Adrenal gland (tissue), 12 donors: Measurements from ENCODE around the gene SEMA5A. TPM values are rescaled to one million over a fixed set of nuclear protein-coding genes. Genes with fewer than 3 reads are reported as not detected.

Source experiments
- DNase-seq, 7 donors: peaks; one replicate each; pipeline ENCODE4 v3.0.0-alpha.2; 2019 to 2020
- H3K27ac ChIP-seq, 5 donors: fragments of 200-600 bp; sonication (generic) in 4 of 5; 1 replicate in 3 of 5; 2 replicates in 2 of 5; pipeline versions ENCODE4 v1.5.1 to v1.8.0; 2016 to 2020; ENCODE audit warnings: mild to moderate bottlenecking in 1 of 5
- H3K27me3 ChIP-seq: fragments of 200-600 bp; 2 replicates; pipeline ENCODE4 v1.8.0; 2021
- H3K36me3 ChIP-seq, 2 donors: fragments of 200-600 bp; replicated peaks in 1 of 2; 1 replicate in 1 of 2; 2 replicates in 1 of 2; pipeline versions ENCODE4 v1.5.1 to v1.8.0; 2018 to 2022
- H3K4me1 ChIP-seq, 2 donors: fragments of 200-600 bp; replicated peaks in 1 of 2; 1 replicate in 1 of 2; 2 replicates in 1 of 2; pipeline versions ENCODE4 v1.5.1 to v1.8.0; 2018 to 2021
- H3K4me3 ChIP-seq, 4 donors: fragments of 200-600 bp; sonication (generic) in 3 of 4; one replicate each; pipeline ENCODE4 v1.5.1; 2016 to 2018
- H3K9me3 ChIP-seq, 3 donors: fragments of 200-600 bp; sonication (generic) in 1 of 3; replicated peaks in 1 of 3; 1 replicate in 2 of 3; 2 replicates in 1 of 3; pipeline versions ENCODE4 v1.5.1 to v1.8.0; 2016 to 2021
- POLR2A ChIP-seq, 2 donors: fragments of 450-650 bp; IDR thresholded peaks; one replicate each; pipeline ENCODE4 v1.6.1; 2017; ENCODE audit warnings: antibody characterized with exemption in 2 of 2, mild to moderate bottlenecking in 2 of 2, moderate library complexity in 1 of 2
- WGBS, 4 donors: extraction: QIAGEN DNeasy Blood & Tissue Kit in 2 of 4; methylation state at CpG; one replicate each; pipeline versions ENCODE4 v1.1.5 to v1.1.7; 2013 to 2017; 5-methylcytosine and 5-hydroxymethylcytosine counted together
- intact Hi-C, 2 donors: fragments of 100-400 bp; cut with DNase I; formaldehyde crosslinking; loops; one replicate each; pipeline versions ENCODE4 v1.14.1 to v1.15.0; 2022 to 2023
- polyA plus RNA-seq, 3 donors: library from polyadenylated mRNA; stranded (reverse); fragments of 200-250 nt in 2 of 3; fragments of 350-450 nt in 1 of 3; fragmentation: Illumina TruSeq in 1 of 3; extraction: RNeasy Lipid Tissue Mini Kit (QIAGEN cat#74804) in 1 of 3; gene quantifications; one replicate each; pipeline ENCODE4 v1.2.3, GENCODE V29; 2013 to 2014
- total RNA-seq, 9 donors: library from RNA; depleted of rRNA in 4 of 9; stranded (reverse); fragments of >200 nt in 4 of 9; fragments of 120-200 nt in 1 of 9; fragmentation: NEBNext Ultra II Directional in 1 of 9; extraction: Animal tissue kit (Norgen Biotek cat#: 25700) in 1 of 9; gene quantifications; one replicate each; pipeline versions ENCODE4 v1.1.0 to v1.2.4, GENCODE V29; 2013 to 2023
- TF ChIP-seq, protein P1 (sequence below), 6 experiments: fragments of 450-650 bp in 4 of 6; fragments of 200-600 bp in 2 of 6; sonication (generic) in 1 of 6; IDR thresholded peaks; 1 replicate in 5 of 6; 2 replicates in 1 of 6; pipeline versions ENCODE4 v1.5.1 to v1.8.0; 2016 to 2021; ENCODE audit warnings: antibody characterized with exemption in 6 of 6, mild to moderate bottlenecking in 2 of 6, moderate library complexity in 1 of 6
- donor health status: healthy with polysubstance abuse.
- donor health status: Bipolar disorder and iron deficiency.
- donor health status: DM: yes; HTN: yes; CAD: no.
- donor health status: DM: no; HTN: no; CAD: no.
- donor health status: DM: no; HTN: no; CAD: no.
- donor health status: DM: yes; HTN: yes; CAD: no.

The SEMA5A gene
- total and polyA plus RNA-seq, 12 donors, result 0.40 to 6.0 (median 2.6) TPM

DNA sequence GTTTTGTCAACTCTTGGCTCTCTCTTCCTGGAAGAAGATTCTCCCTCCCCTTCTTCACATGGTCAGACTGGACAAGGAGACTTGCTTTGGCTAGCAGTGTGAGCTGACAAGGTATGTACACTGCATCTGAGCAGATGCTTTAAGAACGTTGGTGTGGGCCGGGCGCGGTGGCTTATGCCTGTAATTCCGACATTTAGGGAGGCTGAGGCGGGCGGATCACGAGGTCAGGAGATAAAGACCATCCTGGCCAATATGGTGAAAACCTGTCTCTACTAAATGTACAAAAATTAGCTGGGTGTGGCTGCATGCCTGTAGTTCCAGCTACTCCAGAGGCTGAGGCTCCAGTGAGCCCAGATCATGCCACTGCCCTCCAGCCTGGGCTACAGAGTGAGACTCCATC, 26.4 kb upstream of the SEMA5A start:
- Histone ChIP-seq H3K27me3 (no peaks in the 10 kb centered on the region), H3K27ac (no peak overlapping the region), H3K4me1 (no peaks in the 10 kb centered on the region), H3K4me3 (no peak overlapping the region), H3K9me3 (no peaks in the 10 kb centered on the region), H3K36me3 (no peaks in the 10 kb centered on the region)
- no peak for DNase-seq
- intact Hi-C loops, result no loop called here
- 87 to 94% (median 90%) methylated on average over 8 of the region's 8 CpGs for WGBS, 4 donors
- TF ChIP-seq, protein P1, sequence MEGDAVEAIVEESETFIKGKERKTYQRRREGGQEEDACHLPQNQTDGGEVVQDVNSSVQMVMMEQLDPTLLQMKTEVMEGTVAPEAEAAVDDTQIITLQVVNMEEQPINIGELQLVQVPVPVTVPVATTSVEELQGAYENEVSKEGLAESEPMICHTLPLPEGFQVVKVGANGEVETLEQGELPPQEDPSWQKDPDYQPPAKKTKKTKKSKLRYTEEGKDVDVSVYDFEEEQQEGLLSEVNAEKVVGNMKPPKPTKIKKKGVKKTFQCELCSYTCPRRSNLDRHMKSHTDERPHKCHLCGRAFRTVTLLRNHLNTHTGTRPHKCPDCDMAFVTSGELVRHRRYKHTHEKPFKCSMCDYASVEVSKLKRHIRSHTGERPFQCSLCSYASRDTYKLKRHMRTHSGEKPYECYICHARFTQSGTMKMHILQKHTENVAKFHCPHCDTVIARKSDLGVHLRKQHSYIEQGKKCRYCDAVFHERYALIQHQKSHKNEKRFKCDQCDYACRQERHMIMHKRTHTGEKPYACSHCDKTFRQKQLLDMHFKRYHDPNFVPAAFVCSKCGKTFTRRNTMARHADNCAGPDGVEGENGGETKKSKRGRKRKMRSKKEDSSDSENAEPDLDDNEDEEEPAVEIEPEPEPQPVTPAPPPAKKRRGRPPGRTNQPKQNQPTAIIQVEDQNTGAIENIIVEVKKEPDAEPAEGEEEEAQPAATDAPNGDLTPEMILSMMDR (IDR thresholded peaks at IDR 0.05), result no peak
- TF ChIP-seq POLR2A (IDR thresholded peaks at IDR 0.05), result no peak

DNA sequence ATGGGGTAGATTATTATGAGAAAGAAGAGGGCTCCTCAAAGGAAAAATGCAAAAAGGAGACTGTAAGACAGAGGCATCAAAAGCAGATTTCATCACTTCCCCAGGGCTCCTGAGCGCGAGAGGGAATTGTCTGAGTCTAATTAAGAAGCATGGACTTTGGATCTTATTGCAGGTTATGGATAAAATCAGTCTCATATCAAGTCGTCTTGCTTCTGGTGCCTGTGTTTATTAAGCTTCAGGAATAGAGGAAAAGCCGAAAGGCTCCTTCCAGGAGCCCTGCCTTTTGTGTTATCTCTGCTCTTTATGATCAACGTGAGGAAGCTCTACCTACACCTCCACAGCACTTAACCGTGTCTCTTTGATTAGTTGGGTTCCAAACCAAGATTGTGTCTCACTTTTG, 25.0 kb upstream of the SEMA5A start:
- no peak overlapping the region for H3K4me3 ChIP-seq
- intact Hi-C loops, result no loop called here
- DNase-seq, result no peak
- WGBS, 4 donors, result 77 to 83% (median 81%) methylated on average over 6 of the region's 6 CpGs
- H3K4me1 ChIP-seq, result no peaks in the 10 kb centered on the region
- no peak for TF ChIP-seq POLR2A (IDR thresholded peaks at IDR 0.05)
- TF ChIP-seq, protein P1 (IDR thresholded peaks at IDR 0.05), result no peak
- H3K9me3 ChIP-seq, result no peaks in the 10 kb centered on the region
- no peaks in the 10 kb centered on the region for H3K36me3 ChIP-seq
- no peak overlapping the region for H3K27ac ChIP-seq
- H3K27me3 ChIP-seq, result no peaks in the 10 kb centered on the region

DNA sequence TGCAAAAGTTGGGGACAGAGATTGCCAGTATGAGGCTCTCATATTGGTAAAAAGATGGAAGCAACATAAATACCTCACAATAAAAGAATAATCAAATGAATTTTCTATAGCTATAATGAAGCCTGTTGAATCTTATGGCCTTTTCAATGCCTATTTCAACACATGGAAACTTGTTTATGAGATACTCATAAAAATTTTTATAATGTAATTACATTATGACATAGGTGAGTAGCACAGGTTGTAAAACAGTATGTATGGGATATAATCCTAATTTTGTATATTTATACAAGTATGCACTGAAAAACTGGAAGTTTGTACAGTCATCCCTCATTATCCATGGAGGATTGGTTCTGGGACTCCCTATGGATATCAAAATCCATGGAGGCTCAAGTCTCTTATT, 21.2 kb upstream of the SEMA5A start:
- Histone ChIP-seq H3K36me3 (no peaks in the 10 kb centered on the region), H3K27ac (no peak overlapping the region), H3K27me3 (no peaks in the 10 kb centered on the region), H3K9me3 (no peaks in the 10 kb centered on the region), H3K4me1 (no peaks in the 10 kb centered on the region), H3K4me3 (no peak overlapping the region)
- intact Hi-C loops, result no loop called here
- TF ChIP-seq, protein P1 (IDR thresholded peaks at IDR 0.05), result no peak
- no peak for TF ChIP-seq POLR2A (IDR thresholded peaks at IDR 0.05)
- no peak for DNase-seq

DNA sequence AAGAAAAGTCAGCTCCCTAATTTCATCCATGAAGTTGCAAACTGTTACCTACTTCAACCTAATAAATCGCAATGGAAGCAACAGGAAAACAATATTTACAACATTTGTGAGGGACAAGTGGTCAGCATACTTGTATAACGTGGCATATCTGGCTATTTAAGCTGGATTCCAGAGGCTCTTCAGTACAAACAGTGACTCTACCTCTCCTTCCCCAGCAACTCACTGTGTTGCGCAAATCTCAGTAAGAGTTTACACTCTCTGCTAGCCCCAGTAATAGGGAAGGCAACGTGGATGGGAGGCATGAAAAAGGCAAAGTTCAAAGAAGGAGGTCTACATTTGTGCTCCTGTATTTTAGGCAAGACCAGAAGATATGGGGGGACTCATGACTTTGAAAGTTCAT, 18.9 kb upstream of the SEMA5A start:
- H3K27me3 ChIP-seq, result no peaks in the 10 kb centered on the region
- no peak for DNase-seq
- 65 to 74% (median 67%) methylated on average over 4 of the region's 4 CpGs for WGBS, 4 donors
- no peaks in the 10 kb centered on the region for H3K9me3 ChIP-seq
- H3K4me1 ChIP-seq, result no peaks in the 10 kb centered on the region
- H3K27ac ChIP-seq, result no peak overlapping the region
- intact Hi-C loops, result no loop called here
- TF ChIP-seq, protein P1 (IDR thresholded peaks at IDR 0.05), result no peak
- no peak for TF ChIP-seq POLR2A (IDR thresholded peaks at IDR 0.05)
- no peaks in the 10 kb centered on the region for H3K36me3 ChIP-seq
- H3K4me3 ChIP-seq, result no peak overlapping the region
